A673 (cell line): ENCODE results near the gene ARHGAP44.

Source experiments
- EZH2 ChIP-seq: fragments of 200-600 bp; sonication (generic); IDR thresholded peaks from 2 replicates; pipeline ENCODE4 v1.6.1; 2017; ENCODE audit warnings: borderline replicate concordance, low read depth, mild to moderate bottlenecking, mixed read lengths, antibody characterized with exemption, low read length; ENCODE audit not compliant: poor library complexity, severe bottlenecking
- TF ChIP-seq, protein P1 (sequence below): fragments of 300-800, 200-600 bp; sonication (generic); conservative IDR thresholded peaks from 2 replicates; pipeline ENCODE4 v1.5.1; 2017; ENCODE audit warnings: low read depth, mild to moderate bottlenecking, antibody characterized with exemption, low read length, moderate library complexity, mixed read lengths

DNA sequence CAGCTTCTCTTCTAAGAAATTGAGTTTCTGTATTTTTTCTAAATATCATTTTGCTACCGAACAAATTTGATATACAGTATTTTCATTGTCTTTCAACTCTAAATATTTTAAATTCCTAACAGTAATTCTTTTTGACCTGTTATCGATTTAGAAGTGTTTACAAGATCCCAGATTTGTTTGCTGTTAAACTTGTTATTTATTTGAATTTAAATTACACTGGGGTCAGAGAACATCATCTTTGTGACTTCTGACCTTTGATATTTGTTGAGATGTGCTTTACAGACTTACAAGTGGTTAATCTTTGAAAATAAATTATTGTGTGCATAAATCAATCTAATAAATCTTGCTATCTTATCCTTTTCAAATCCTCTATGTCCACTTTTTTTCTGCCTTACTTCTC, 94.2 kb downstream of the ARHGAP44 start:
- TF ChIP-seq, protein P1, sequence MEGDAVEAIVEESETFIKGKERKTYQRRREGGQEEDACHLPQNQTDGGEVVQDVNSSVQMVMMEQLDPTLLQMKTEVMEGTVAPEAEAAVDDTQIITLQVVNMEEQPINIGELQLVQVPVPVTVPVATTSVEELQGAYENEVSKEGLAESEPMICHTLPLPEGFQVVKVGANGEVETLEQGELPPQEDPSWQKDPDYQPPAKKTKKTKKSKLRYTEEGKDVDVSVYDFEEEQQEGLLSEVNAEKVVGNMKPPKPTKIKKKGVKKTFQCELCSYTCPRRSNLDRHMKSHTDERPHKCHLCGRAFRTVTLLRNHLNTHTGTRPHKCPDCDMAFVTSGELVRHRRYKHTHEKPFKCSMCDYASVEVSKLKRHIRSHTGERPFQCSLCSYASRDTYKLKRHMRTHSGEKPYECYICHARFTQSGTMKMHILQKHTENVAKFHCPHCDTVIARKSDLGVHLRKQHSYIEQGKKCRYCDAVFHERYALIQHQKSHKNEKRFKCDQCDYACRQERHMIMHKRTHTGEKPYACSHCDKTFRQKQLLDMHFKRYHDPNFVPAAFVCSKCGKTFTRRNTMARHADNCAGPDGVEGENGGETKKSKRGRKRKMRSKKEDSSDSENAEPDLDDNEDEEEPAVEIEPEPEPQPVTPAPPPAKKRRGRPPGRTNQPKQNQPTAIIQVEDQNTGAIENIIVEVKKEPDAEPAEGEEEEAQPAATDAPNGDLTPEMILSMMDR = no peak
- no peak for TF ChIP-seq EZH2
